ENCODE results near the gene CCDC142. TPM values are rescaled to one million over a fixed set of nuclear protein-coding genes. Genes with fewer than 3 reads are reported as not detected.

CCDC142 gene
- total and polyA plus RNA-seq, 10 of the 15 experiments (the other 5 are each of a cell fraction or from before 2014, with no cell fraction given): 0.93 to 16.9 (median 9.0) TPM

GRCh38 chr2:74504591-74504990, 21.8 kb upstream of the CCDC142 start:
- CTCF ChIA-PET: interaction anchor here (0.7 to 13.9 kb wide), 11 partner anchors 8 to 170 kb away, joined by 3 to 231 read pairs (median 7); partner anchors contain the start of genes AUP1, CCDC142, DQX1 and HTRA2
- Histone ChIP-seq H3K4me3 (no peak overlapping the region), H3K9ac (ENCODE audit: control insufficient read depth, insufficient read depth, low read length) (no peak overlapping the region), H3K4me1 (ENCODE audit: control insufficient read depth, insufficient read depth, low read length) (peaks cover 28% of the 10 kb centered on the region), H3K27ac (ENCODE audit: control insufficient read depth, insufficient read depth) (no peak overlapping the region), H3K36me3 (ENCODE audit: control insufficient read depth in 2 of 2, insufficient read depth in 2 of 2, low read length in 1 of 2) (peaks cover 0 to 7% of the 10 kb centered on the region in 2 experiments; a peak in 1 of 4 replicates), H3K4me2 (ENCODE audit: control insufficient read depth, insufficient read depth) (no peak overlapping the region), H3K79me2 (ENCODE audit: control insufficient read depth, insufficient read depth, low read length) (peaks cover 12% of the 10 kb centered on the region), H4K20me1 (ENCODE audit: control insufficient read depth, insufficient read depth) (no peaks in the 10 kb centered on the region), H3K9me3 (replicated peaks; ENCODE audit: control insufficient read depth, insufficient read depth, low read length) (no peaks in the 10 kb centered on the region), H2AFZ (ENCODE audit: control insufficient read depth, low read depth, low read length) (no peak overlapping the region), H3K27me3 (replicated peaks in 1 of 2; ENCODE audit: control insufficient read depth in 2 of 2, insufficient read depth in 2 of 2, low read length in 1 of 2) (peaks cover 5 to 12% of the 10 kb centered on the region in 2 experiments; a peak in 2 of 4 replicates)
- 100% methylated on average over 3 of the region's 3 CpGs for WGBS (ENCODE audit: insufficient coverage, insufficient replicate concordance, low lambda C conversion rate, missing lambda C conversion rate)
- no TSS peak for BruUV-seq (replicated peaks)
- SMC1A ChIA-PET (ENCODE audit: uncharacterized antibody, unreplicated experiment): interaction anchor here (1.2 to 7.0 kb wide), 8 partner anchors 20 to 88 kb away, joined by 3 to 71 read pairs (median 8); partner anchors contain the start of genes CCDC142, DQX1 and TTC31
- in situ Hi-C loops (cut with MboI) (no loop called here), intact Hi-C loops (cut with micrococcal nuclease; ENCODE audit: unreplicated experiment) (no loop called here)
- RAD21 ChIA-PET (ENCODE audit: unreplicated experiment): interaction anchor here (1.3 to 3.3 kb wide), 5 partner anchors 25 to 82 kb away, joined by 3 to 21 read pairs (median 10); partner anchors contain the start of genes AUP1, HTRA2 and WBP1
- DNase-seq (ENCODE audit: low read depth, low spot score) (no peak), FAIRE-seq (no peak), ATAC-seq (no peak)
- POLR2A ChIA-PET: interaction anchor here (0.9 to 2.2 kb wide), 8 partner anchors 12 to 83 kb away, joined by 3 to 10 read pairs (median 6); partner anchors contain the start of genes AUP1, CCDC142, DQX1 and MRPL53
- TF ChIP-seq RUNX3 (IDR thresholded peaks at IDR 0.05; ENCODE audit: low read length) (no peak), KAT2A (conservative IDR thresholded peaks at IDR 0.05; ENCODE audit: control insufficient read depth, low read depth, low read length) (no peak), CEBPB (IDR thresholded peaks at IDR 0.05; ENCODE audit: borderline replicate concordance in 1 of 2, low read depth in 2 of 2, low read length in 2 of 2) (no peak), USF2 (IDR thresholded peaks at IDR 0.05; ENCODE audit: borderline replicate concordance, low read depth, low read length) (no peak), CHD4 (IDR thresholded peaks at IDR 0.05) (no peak), TCF7 (IDR thresholded peaks at IDR 0.05; ENCODE audit: borderline replicate concordance) (no peak), MAX (IDR thresholded peaks at IDR 0.05; ENCODE audit: low read depth, low read length) (no peak), MYB (IDR thresholded peaks at IDR 0.05; ENCODE audit: borderline replicate concordance, low read depth, low read length) (no peak), NFYB (IDR thresholded peaks at IDR 0.05; ENCODE audit: insufficient read depth, low read depth, low read length) (no peak), SIN3A (IDR thresholded peaks at IDR 0.05; ENCODE audit: low read depth, low read length) (no peak), SP1 (IDR thresholded peaks at IDR 0.05; ENCODE audit: low read depth, low read length) (no peak), HCFC1 (IDR thresholded peaks at IDR 0.05; ENCODE audit: low read length) (no peak), NRF1 (conservative IDR thresholded peaks at IDR 0.05; ENCODE audit: low read depth, low read length) (no peak), MTA2 (IDR thresholded peaks at IDR 0.05; ENCODE audit: low read depth) (no peak)

Measured in GM12878 (cell line).